ENCODE measurements around the gene ARL8A. TPM values are rescaled to one million over a fixed set of nuclear protein-coding genes. Genes with fewer than 3 reads are reported as not detected.

Gene ARL8A
- total RNA-seq, 4 donors from 2014 or later: 28.2 to 53.5 (median 49.8) TPM

DNA sequence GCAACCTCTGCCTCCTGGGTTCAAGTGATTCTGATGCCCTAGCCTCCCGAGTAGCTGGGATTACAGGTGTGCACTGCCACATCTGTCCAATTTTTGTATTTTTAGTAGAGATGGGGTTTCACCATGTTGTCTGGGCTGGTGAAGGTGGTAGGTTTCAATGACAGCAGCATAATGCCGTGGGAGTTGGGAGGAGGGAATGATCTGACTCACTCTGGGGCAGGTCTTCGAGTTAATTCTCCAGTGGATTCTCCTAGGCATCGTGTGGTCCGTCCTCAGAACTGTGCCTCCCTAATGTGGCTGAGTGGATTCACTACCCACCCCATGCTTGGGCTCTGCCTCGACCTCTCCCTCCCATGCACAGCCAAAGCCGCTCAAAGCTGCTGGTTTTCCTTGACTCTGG, 23.5 kb downstream of the ARL8A start:
- Histone ChIP-seq H3K4me1 (no peaks in the 10 kb centered on the region), H3K36me3 (no peaks in the 10 kb centered on the region), H3K27me3 (no peaks in the 10 kb centered on the region), H3K9me3 (no peaks in the 10 kb centered on the region), H3K27ac (no peak overlapping the region), H3K4me3 (no peak overlapping the region)
- ATAC-seq (no peak), DNase-seq (no peak)
- in situ Hi-C loops (cut with MboI; ENCODE audit: low sequenced_read_pairs in 4 of 4): no loop called here
- no peak for TF ChIP-seq POLR2A (IDR thresholded peaks at IDR 0.05)
- TF ChIP-seq, protein P1, sequence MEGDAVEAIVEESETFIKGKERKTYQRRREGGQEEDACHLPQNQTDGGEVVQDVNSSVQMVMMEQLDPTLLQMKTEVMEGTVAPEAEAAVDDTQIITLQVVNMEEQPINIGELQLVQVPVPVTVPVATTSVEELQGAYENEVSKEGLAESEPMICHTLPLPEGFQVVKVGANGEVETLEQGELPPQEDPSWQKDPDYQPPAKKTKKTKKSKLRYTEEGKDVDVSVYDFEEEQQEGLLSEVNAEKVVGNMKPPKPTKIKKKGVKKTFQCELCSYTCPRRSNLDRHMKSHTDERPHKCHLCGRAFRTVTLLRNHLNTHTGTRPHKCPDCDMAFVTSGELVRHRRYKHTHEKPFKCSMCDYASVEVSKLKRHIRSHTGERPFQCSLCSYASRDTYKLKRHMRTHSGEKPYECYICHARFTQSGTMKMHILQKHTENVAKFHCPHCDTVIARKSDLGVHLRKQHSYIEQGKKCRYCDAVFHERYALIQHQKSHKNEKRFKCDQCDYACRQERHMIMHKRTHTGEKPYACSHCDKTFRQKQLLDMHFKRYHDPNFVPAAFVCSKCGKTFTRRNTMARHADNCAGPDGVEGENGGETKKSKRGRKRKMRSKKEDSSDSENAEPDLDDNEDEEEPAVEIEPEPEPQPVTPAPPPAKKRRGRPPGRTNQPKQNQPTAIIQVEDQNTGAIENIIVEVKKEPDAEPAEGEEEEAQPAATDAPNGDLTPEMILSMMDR (IDR thresholded peaks at IDR 0.05 in 4 of 5, conservative IDR thresholded peaks at IDR 0.05 in 1 of 5): no peak
- intact Hi-C loops (cut with DNase I; ENCODE audit: low total_unique reads): no loop called here

GRCh38 chr1:202117898-202118371, 26.6 kb downstream of the ARL8A start:
- ATAC-seq (no peak), DNase-seq (no peak)
- in situ Hi-C loops (cut with MboI; ENCODE audit: low sequenced_read_pairs in 4 of 4): loop anchor here (5.0 to 10.0 kb wide), 3 partner anchors 103 to 111 kb away; partner anchors contain the start of gene ELF3 (in 3 of the 4)
- H3K27ac ChIP-seq: no peak overlapping the region
- no peaks in the 10 kb centered on the region for H3K36me3 ChIP-seq
- intact Hi-C loops (cut with DNase I; ENCODE audit: low total_unique reads): no loop called here
- H3K27me3 ChIP-seq: no peaks in the 10 kb centered on the region
- TF ChIP-seq, protein P1 (IDR thresholded peaks at IDR 0.05 in 4 of 5, conservative IDR thresholded peaks at IDR 0.05 in 1 of 5): no peak
- TF ChIP-seq POLR2A (IDR thresholded peaks at IDR 0.05): no peak
- no peak overlapping the region for H3K4me3 ChIP-seq
- no peaks in the 10 kb centered on the region for H3K9me3 ChIP-seq
- H3K4me1 ChIP-seq: peaks cover 7 to 9% of the 10 kb centered on the region in 2 donors

DNA sequence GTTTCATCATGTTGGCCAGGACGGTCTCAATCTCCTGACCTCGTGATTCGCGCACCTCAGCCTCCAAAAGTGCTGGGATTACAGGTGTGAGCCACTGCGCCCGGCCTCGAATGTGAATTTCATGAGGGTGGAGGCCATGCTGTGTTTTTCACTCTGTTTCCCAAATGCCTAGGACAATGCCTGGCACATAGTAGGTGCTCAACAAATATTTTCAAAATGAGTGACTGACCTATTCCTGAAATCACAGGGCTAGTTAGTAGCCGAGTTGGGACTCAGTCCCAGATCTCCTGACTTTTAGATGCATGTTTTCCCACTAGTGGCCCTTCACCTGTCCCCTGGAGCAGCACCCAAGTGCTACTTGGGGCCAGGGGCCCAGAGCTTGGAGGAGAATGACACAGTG, 28.2 kb downstream of the ARL8A start:
- ATAC-seq: no peak
- H3K27ac ChIP-seq: no peak overlapping the region
- H3K36me3 ChIP-seq: no peaks in the 10 kb centered on the region
- no peak for TF ChIP-seq POLR2A (IDR thresholded peaks at IDR 0.05)
- TF ChIP-seq, protein P1 (IDR thresholded peaks at IDR 0.05 in 4 of 5, conservative IDR thresholded peaks at IDR 0.05 in 1 of 5): no peak
- H3K4me1 ChIP-seq: peaks cover 9 to 14% of the 10 kb centered on the region in 2 donors
- no peaks in the 10 kb centered on the region for H3K9me3 ChIP-seq
- no peak for DNase-seq
- no peaks in the 10 kb centered on the region for H3K27me3 ChIP-seq
- in situ Hi-C loops (cut with MboI; ENCODE audit: low sequenced_read_pairs in 4 of 4): loop anchor here (5.0 to 10.0 kb wide), 3 partner anchors 101 to 109 kb away; partner anchors contain the start of gene ELF3 (in 3 of the 4)
- no peak overlapping the region for H3K4me3 ChIP-seq
- intact Hi-C loops (cut with DNase I; ENCODE audit: low total_unique reads): no loop called here

DNA sequence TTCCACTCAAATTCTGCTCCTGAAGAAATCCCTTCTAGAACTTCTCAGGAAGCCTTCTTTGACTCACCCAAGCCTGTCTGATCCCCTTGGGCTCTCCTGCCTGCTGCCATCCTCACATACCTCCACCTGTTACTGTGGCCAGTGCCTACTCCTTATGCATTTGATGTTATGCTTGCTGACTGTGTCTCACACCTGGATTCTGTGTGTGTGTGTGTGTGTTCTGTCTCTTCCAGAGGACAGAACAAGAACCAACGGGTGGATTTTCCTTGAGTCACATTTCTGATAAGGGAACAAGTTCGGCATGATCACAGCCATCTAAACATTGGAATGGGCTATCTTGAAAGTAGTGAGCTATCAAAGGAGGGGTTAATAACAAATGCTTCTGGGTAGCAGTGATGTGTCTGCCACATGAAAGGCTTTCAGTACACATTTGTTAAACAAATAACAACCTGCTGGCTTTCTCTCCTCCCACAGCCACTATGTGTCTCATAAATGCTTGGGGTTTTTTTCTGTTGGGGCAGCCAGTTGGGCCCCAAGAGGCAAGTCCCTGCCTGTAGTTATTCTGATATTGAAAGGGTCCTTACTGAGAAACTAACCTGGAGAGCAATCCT, 30.7 kb downstream of the ARL8A start:
- H3K27me3 ChIP-seq: no peaks in the 10 kb centered on the region
- intact Hi-C loops (cut with DNase I; ENCODE audit: low total_unique reads) (no loop called here), in situ Hi-C loops (cut with MboI; ENCODE audit: low sequenced_read_pairs in 4 of 4) (loop anchor here in 2 of 4 donors (10.0 kb wide), 1 partner anchor 99 kb away; the partner anchor contains the start of gene ELF3 (in 2 of the 2))
- TF ChIP-seq POLR2A (IDR thresholded peaks at IDR 0.05): no peak
- TF ChIP-seq, protein P1 (IDR thresholded peaks at IDR 0.05 in 4 of 5, conservative IDR thresholded peaks at IDR 0.05 in 1 of 5): no peak
- H3K27ac ChIP-seq: no peak overlapping the region
- ATAC-seq: no peak
- no peaks in the 10 kb centered on the region for H3K36me3 ChIP-seq
- no peaks in the 10 kb centered on the region for H3K9me3 ChIP-seq
- no peak overlapping the region for H3K4me3 ChIP-seq
- H3K4me1 ChIP-seq: peaks cover 9 to 14% of the 10 kb centered on the region in 2 donors
- no peak for DNase-seq

Measured in gastrocnemius medialis (tissue), 4 donors.